Cerebellar nuclear complex (tissue), 1 donor: ENCODE results near the gene SEC22A.

ENCODE experiments used
- DNase-seq, 2 experiments: peaks; one replicate each; lab custom pipeline; 2025; lab: John Stamatoyannopoulos, UW

SEC22A gene

DNA sequence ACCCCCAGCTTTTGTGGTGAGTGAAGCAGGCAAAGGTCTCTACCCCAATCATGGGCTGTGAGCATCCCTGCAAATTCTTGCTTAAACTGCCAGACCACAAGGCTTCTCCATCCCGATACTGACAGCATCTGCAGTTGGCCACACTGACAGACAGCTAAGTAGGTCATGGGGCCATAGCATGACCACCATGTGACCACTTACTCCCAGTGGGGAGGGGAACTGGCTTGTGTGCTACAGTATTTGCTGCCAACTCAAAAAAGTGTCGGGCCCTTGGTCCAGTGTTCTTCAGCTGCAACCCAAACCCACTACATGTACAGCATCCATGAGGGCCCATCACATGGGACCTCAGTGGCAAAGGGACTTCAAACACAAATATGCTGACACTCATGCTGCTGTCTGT lies 103.4 kb downstream of the SEC22A start:
- no peak for DNase-seq

DNA sequence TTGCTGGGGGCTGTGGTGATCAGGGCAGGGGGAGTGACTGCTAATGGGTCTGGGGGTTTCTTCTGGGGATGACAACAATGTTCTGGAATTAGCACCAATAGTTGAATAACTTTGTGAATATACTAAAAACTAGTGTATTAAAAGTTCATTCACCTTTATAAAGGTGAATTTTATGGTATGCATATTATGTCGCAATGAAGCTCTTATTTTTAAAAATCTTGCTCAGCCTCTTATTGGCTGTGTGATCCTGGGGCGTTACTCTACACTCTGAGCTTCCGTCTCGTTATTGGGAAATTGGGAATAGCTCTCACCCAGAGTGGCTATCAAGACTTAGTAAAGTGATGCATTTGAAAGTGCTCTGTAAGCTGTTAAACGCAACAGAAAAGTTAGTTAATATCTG lies 105.3 kb downstream of the SEC22A start:
- no peak for DNase-seq

DNA sequence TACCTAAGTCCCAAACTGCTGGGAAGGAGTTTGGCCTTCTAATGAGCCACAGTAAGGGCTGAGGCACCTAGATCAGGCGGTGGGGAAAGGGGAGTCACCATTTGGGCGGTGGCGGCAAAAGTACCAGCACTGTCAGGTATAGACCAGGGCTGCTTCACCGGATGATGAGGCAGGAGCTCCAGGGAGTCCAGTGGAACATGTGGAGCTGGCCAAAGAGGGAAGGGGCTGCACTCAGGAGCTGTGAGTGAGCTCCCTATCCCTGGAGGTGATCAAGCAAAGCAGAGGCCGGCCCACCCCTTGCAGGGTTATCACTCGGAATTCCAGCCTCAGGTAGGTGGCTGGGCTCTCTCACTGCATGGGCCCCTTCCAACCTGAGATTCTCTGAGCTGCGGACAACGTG lies 108.4 kb downstream of the SEC22A start:
- DNase-seq: no peak

DNA sequence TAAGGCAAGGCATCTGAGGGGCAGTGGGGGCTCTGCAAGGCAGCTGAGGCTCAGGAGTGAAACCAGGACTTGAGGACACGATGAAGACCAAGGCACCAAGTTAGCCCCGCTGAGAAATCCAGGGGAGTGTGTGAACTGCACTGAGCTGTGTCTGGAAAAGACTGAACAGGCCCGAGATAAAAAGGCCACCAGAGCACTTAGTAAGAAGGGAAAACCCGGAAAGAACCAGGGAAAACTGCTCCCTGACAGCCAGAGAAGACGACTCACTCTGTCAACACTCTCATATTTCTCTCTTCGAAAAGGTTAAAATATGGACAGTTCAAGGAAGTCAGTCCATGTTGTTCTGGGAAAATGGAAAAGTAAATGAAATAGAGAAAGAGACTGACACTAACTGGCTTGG lies 109.0 kb downstream of the SEC22A start:
- no peak for DNase-seq

DNA sequence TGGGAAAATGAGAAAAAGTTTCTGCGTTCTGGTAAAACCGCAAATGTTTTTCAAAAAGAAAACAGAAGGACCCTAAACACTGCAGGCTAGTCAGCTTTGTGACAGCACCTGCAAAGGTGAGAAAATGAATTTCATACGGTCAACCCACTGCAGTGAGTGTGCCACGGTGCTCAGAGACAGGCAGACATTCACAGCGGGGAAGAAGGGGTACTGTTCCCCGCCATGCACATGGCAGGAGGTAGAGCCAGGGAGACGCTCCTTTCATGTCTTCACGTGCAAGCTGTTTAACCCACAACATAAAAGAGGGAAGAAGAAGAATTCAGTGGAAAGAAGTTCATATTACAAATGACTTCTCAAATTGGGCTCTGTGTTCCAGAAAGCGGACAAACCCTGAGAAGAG lies 109.5 kb downstream of the SEC22A start:
- no peak for DNase-seq

DNA sequence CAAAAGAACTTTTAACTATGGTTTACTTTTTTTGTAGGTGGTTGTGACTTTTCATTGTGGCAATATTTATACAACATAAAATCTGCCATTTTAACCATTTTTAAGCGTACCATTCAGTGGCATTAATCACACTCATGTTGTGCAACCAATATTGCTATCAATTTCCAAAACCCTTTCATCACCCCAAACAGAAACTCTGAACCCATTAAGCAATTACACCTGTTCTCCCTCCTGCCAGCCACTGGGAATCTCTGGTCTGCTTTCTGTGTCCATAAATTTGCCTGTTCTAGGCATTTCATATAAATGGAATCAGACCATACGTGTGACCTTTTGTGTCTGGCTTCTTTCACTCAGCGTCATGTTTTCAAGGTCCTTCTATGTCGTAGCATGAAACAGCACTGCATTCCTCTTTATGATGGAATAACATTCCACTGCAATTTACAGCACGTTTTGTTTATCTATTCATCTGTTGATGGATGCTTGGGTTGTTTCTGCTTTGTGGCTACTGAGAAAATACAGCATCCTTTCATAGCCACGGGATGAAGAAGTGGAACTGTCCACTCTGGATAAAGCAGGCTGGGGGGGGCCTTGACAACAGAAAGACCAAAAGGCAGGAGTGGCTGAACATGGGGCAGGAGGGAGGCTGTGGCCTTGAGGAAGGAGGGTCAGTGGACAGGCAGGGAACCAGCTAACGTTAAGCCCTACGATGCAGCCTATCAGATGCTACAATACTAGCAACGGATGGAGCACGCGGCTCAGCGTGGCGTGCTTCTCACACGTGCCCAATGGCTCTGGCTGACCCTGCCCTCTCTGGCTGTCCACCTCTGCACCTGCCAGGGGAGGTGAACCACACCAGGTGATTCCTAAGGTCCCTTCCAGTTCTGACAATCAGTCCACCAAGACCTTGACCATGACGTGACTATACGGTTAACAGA lies 110.9 kb downstream of the SEC22A start:
- DNase-seq: no peak

DNA sequence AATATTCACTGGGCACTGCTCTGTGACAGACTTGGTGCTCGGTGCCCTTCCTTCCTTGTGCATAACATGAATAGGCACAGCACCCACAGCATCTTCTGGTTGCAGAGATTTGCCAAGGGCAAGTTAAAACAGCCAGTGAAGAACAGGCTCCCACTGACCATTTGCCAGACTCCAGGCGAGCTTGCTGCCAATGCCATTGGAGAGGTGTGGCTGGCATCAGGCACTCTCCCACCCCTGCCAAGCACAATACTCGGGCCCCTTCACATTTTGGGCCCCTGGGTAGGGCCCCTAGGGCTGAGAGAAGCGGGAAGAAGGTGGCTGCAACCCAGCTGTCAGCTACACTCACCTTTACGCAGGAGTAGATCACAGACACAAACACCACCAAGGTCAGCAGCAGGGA lies 112.1 kb downstream of the SEC22A start:
- DNase-seq: no peak

DNA sequence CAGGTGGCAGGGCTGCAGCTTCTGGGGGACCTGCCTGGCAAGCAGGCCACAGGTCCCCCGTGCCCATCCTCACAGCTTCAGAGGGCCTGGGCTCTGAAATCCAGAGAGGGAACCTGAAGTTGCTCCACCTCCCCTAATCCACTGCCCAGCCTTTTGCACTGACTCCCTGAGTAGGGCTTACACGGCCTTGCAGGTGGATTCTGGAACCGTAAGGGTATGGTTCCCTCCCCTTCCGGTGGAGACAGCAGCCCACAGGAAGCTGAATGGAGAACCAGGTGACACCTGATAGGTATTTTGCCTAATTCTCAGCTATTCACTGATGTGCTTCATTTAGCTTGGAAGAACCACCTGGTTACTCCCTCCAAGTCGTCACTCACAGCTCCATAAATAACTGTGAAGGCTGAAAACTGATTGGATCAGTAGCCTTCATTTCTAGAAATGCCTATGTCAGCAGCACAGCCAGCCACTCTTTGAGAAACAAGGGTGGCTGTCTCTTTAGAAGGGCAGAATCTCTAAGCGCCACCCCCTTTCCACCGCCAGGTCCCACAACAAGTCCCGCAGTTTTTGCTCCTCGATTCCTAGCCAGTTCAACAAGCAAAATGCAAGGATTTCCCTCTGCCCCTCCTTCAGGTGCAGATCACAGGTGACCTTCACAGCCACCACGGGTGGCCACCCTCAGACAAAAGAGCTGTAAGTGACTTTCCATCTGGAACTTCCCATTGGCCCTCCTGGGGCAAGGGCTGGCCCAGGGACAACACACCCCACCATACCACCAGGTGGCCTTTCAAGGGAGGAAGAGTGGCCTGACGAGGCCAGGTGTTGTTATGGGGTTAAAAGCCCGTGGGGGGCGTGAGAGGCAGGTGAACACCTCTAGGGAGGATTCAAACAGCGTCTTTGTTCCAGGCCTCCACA lies 112.9 kb downstream of the SEC22A start:
- DNase-seq: no peak

DNA sequence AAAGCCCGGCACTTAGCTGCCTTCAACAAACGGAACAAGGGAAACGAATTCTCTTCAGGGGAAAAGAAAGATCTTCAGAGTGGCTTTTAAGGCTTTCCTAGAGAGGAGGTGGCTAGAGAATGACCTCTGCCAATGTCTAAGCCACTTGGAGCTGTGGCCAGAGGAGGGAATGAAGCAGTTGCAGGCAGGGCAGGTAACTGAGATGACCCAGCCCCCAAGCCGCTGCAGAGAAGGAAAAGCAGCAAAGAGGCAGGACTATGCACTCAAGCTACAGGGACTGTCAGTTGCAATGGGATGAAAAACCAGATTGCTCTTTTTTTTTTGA lies 113.5 kb downstream of the SEC22A start:
- DNase-seq: no peak

DNA sequence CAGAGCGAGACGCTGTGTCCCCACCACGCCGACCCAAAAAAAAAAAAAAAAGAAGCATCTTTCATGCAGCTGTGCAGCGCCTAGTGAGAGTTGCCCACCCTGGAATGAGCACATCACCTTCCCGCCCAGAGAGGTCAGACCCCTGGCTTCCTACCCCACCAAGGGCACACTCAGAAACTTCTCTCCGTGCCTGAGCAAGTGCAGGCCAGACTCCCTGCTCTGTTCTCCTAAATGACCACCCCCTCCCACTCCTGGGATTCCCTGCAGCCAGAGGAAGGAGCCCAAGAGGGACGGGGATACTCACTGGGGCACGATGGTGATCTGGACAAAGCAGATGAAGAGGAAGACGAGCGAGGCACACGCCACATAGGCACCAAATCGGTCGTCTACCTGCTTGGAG lies 116.0 kb downstream of the SEC22A start:
- no peak for DNase-seq

DNA sequence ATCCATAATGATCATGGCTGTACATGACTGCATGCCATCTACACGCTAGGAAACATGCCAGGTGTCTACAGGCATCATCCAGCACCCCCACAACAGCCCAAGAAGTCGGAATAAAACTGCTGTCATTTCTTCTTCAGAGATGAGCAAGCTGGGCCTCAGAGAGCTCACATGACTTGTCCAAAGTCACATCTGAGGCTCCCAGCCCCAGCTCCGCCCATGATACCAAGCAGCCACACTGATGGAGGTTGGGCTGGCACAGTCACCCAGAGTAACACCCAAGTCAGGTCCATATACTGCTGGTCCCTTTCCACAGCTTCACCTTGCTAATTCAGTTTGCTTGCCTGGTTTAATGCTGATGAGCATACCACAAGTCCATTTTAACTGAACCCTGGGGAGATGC lies 116.6 kb downstream of the SEC22A start:
- no peak for DNase-seq

DNA sequence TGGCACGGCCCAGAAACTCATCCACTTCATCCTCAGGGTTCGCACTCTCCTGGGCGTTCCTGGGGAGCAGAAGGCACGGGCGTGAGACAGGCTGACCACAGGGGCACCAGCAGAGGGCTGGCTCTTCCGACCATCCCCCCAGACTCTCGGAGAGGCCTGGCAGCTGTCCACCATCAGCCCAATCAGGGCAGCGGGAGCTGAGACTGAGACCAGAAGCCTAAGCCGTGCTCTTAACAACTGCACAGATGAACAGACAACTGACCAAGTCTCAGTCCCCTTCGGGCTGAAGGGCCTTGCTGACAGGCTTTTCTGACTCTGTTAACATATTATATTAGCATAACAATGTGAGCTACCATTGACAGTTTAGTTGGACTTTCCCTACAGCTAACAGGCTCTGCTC lies 118.0 kb downstream of the SEC22A start:
- DNase-seq: no peak

DNA sequence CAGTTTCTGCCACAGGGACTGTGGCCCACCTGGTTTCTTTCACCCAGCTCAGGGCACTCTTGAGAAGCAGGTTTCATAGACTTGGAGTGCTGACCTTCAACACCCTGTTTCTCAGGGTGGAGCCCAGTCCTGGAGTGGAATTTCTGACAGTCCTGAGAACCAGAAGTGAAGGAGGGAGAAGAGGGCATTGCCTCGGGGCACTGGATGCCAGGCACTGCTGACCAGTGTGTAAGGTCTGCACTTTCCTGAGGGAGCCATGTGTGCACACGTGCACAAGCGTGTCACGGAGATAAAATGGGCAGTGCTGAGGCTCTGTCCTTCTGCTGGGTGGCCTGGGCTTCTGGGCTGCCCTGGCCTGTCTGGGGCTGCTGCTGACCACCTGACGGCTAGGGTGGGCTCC lies 118.5 kb downstream of the SEC22A start:
- DNase-seq: no peak

DNA sequence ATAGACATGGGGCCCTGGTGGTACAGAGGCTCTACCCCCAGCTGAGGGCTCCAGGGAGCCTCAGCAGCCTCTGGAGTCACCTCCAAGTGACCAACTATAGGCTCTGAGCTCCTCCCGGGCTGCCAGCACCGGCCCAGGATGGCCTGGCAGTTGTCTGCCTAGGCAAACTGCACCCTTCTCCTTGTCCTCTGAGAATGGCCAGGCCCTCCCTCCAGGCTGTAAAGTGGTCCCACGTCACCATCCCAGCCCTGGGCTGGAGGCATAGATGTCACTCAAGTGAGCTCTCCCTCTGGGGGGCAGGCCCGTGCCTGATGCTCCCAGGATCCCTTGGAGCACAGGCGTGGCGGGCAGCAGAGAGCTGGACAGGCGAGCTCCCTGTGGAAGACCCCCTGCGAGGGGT lies 120.1 kb downstream of the SEC22A start:
- DNase-seq: no peak

DNA sequence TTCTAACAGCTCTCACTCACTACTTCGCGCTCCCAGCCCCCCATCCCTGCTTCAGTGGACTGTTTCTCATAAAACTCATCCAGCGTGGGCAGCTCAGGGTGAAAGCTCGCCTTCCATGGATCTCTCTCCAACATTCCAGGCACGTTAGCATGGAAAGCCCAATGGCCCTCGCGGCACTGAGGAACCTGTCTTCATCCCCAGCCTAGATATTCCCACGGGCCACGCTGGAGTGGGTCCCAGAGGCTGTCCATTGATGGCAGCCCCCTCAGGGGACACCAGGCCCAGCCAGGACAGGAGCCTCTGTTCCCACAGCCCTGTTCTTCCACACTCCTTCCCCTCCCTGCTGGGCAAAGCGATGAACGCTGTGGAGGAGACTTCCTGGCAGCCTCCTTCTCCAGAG lies 121.1 kb downstream of the SEC22A start:
- no peak for DNase-seq
